ENCODE data around the gene NDFIP2.

DNA sequence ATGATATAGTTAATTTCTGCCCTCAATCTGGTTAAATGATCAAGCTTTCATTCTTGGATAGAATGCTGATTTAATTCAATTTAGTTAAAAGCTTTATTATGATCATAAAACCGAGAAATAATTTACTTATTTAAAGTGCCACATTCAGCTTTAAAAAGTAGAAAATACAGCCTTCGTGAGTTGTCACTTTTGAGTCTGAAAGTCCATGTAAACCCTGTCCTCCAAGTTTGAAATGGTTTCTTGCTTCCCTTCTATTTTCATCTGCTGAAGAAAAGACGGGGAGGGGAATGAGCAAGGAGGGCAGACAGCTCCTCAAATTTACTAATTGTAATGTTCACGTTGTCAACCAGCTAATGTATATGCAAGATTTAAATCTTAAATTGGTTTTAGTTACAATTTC lies 59.5 kb downstream of the NDFIP2 start:
- TF ChIP-seq, protein P1, sequence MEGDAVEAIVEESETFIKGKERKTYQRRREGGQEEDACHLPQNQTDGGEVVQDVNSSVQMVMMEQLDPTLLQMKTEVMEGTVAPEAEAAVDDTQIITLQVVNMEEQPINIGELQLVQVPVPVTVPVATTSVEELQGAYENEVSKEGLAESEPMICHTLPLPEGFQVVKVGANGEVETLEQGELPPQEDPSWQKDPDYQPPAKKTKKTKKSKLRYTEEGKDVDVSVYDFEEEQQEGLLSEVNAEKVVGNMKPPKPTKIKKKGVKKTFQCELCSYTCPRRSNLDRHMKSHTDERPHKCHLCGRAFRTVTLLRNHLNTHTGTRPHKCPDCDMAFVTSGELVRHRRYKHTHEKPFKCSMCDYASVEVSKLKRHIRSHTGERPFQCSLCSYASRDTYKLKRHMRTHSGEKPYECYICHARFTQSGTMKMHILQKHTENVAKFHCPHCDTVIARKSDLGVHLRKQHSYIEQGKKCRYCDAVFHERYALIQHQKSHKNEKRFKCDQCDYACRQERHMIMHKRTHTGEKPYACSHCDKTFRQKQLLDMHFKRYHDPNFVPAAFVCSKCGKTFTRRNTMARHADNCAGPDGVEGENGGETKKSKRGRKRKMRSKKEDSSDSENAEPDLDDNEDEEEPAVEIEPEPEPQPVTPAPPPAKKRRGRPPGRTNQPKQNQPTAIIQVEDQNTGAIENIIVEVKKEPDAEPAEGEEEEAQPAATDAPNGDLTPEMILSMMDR (IDR thresholded peaks at IDR 0.05) = no peak
- TF ChIP-seq POLR2A (IDR thresholded peaks at IDR 0.05) = no peak
